Anterior cingulate cortex (tissue), 58 donors: ENCODE results near the gene SSUH2.

Source experiments
- DNase-seq, 58 donors: peaks; one replicate each; lab custom pipeline; 2025; lab: John Stamatoyannopoulos, UW

The SSUH2 gene

GRCh38 chr3:8645712-8646111 lies 1.1 kb upstream of the SSUH2 start:
- DNase-seq = no peak

GRCh38 chr3:8643693-8644365 lies 769 bp downstream of the SSUH2 start:
- DNase-seq = no peak

GRCh38 chr3:8642001-8642400 lies 2.6 kb downstream of the SSUH2 start:
- DNase-seq = no peak

GRCh38 chr3:8641472-8641871 lies 3.1 kb downstream of the SSUH2 start:
- no peak for DNase-seq

- DNase-seq = no peak
These were observed 4.4 kb downstream of the SSUH2 start for GRCh38 chr3:8640223-8640622.

- DNase-seq = no peak
These were observed 5.0 kb downstream of the SSUH2 start for GRCh38 chr3:8639659-8640000.

- no peak for DNase-seq
These were observed 5.5 kb downstream of the SSUH2 start for GRCh38 chr3:8638994-8639658.

GRCh38 chr3:8637348-8637747 lies 7.2 kb downstream of the SSUH2 start:
- no peak for DNase-seq

GRCh38 chr3:8635631-8636030 lies 9.0 kb downstream of the SSUH2 start:
- no peak for DNase-seq

GRCh38 chr3:8635125-8635524 lies 9.5 kb downstream of the SSUH2 start:
- no peak for DNase-seq

- no peak for DNase-seq
These were observed 12.0 kb downstream of the SSUH2 start for GRCh38 chr3:8632402-8633237.

- no peak for DNase-seq
These were observed 12.9 kb downstream of the SSUH2 start for GRCh38 chr3:8631661-8632060.

- peak in 5 of 58 donors; percentile 1 to 33 (median 5) for DNase-seq
These were observed 15.2 kb downstream of the SSUH2 start for GRCh38 chr3:8629151-8630021.

- DNase-seq = no peak
These were observed 16.6 kb downstream of the SSUH2 start for GRCh38 chr3:8627949-8628348.

GRCh38 chr3:8627201-8627940 lies 17.2 kb downstream of the SSUH2 start:
- DNase-seq = no peak

GRCh38 chr3:8625991-8626390 lies 18.6 kb downstream of the SSUH2 start:
- DNase-seq = no peak

GRCh38 chr3:8624612-8625011 lies 20.0 kb downstream of the SSUH2 start:
- DNase-seq = no peak

GRCh38 chr3:8623741-8624140 lies 20.9 kb downstream of the SSUH2 start:
- no peak for DNase-seq

- DNase-seq = peak in 53 of 58 donors; percentile 2 to 79 (median 38)
These were observed 21.5 kb downstream of the SSUH2 start for GRCh38 chr3:8622873-8623691.
